Superior temporal gyrus (tissue), 1 donor: Measurements from ENCODE around the gene SYNJ2.

ENCODE experiments used
- DNase-seq: peaks from one replicate; pipeline ENCODE4 v3.0.0-alpha.2; 2016; ENCODE audit errors: extremely low spot score

The SYNJ2 gene

GRCh38 chr6:158026054-158026900 lies 44.6 kb downstream of the SYNJ2 start:
- peak; percentile 80 for DNase-seq

GRCh38 chr6:158026901-158027589 lies 45.4 kb downstream of the SYNJ2 start:
- DNase-seq: peak; percentile 48

GRCh38 chr6:158027590-158028285 lies 46.1 kb downstream of the SYNJ2 start:
- peak; percentile 13 for DNase-seq

- no peak for DNase-seq
Observed at GRCh38 chr6:158028421-158028820, 46.8 kb downstream of the SYNJ2 start.

GRCh38 chr6:158028876-158029275 lies 47.2 kb downstream of the SYNJ2 start:
- DNase-seq: no peak

- DNase-seq: no peak
Observed at GRCh38 chr6:158029668-158030230, 48.1 kb downstream of the SYNJ2 start.

- no peak for DNase-seq
Observed at GRCh38 chr6:158030380-158031300, 49.0 kb downstream of the SYNJ2 start.

GRCh38 chr6:158031381-158032353 lies 50.0 kb downstream of the SYNJ2 start:
- peak; percentile 50 for DNase-seq

GRCh38 chr6:158032354-158032733 lies 50.7 kb downstream of the SYNJ2 start:
- no peak for DNase-seq

- no peak for DNase-seq
Observed at GRCh38 chr6:158033077-158033750, 51.6 kb downstream of the SYNJ2 start.

GRCh38 chr6:158033751-158034702 lies 52.4 kb downstream of the SYNJ2 start:
- DNase-seq: peak; percentile 61

GRCh38 chr6:158036261-158036660 lies 54.6 kb downstream of the SYNJ2 start:
- DNase-seq: no peak

- no peak for DNase-seq
Observed at GRCh38 chr6:158037021-158037420, 55.4 kb downstream of the SYNJ2 start.

- DNase-seq: no peak
Observed at GRCh38 chr6:158037771-158038170, 56.1 kb downstream of the SYNJ2 start.

- DNase-seq: no peak
Observed at GRCh38 chr6:158038291-158039177, 56.9 kb downstream of the SYNJ2 start.

GRCh38 chr6:158039178-158039557 lies 57.5 kb downstream of the SYNJ2 start:
- no peak for DNase-seq

- DNase-seq: peak; percentile 53
Observed at GRCh38 chr6:158039571-158040050, 57.9 kb downstream of the SYNJ2 start.
